H9 (cell line): ENCODE data around the gene CNOT4. TPM values are rescaled to one million over a fixed set of nuclear protein-coding genes. Genes with fewer than 3 reads are reported as not detected.

ENCODE experiments used
- DNase-seq: peaks from one replicate; pipeline ENCODE4 v3.0.0-alpha.2; 2017
- H2AFZ ChIP-seq: one replicate; pipeline ENCODE4 v1.6.1; 2013; ENCODE audit warnings: mild to moderate bottlenecking, low read length, control low read depth, moderate library complexity
- H2AK5ac ChIP-seq: 2 replicates; pipeline ENCODE4 v1.6.1; 2013; ENCODE audit warnings: low read length, control low read depth, mixed read lengths; ENCODE audit not compliant: insufficient read length
- H2BK120ac ChIP-seq: one replicate; pipeline ENCODE4 v1.6.1; 2013; ENCODE audit warnings: low read depth, mild to moderate bottlenecking, low read length, control low read depth, inconsistent platforms; ENCODE audit not compliant: poor library complexity, severe bottlenecking
- H2BK12ac ChIP-seq: 2 replicates; pipeline ENCODE4 v1.6.1; 2013; ENCODE audit warnings: low read length, control low read depth, mixed read lengths, low read depth; ENCODE audit not compliant: insufficient read length
- H2BK15ac ChIP-seq: 2 replicates; pipeline ENCODE4 v1.6.1; 2013; ENCODE audit warnings: low read depth, low read length, control low read depth
- H2BK20ac ChIP-seq: one replicate; pipeline ENCODE4 v1.6.1; 2013; ENCODE audit warnings: low read depth, mild to moderate bottlenecking, low read length, control low read depth, inconsistent platforms; ENCODE audit not compliant: poor library complexity, severe bottlenecking
- H2BK5ac ChIP-seq: 2 replicates; pipeline ENCODE4 v1.6.1; 2013; ENCODE audit warnings: low read length, control low read depth, mixed read lengths; ENCODE audit not compliant: insufficient read length
- H3K14ac ChIP-seq: 2 replicates; pipeline ENCODE4 v1.6.1; 2013; ENCODE audit warnings: low read length, control low read depth; ENCODE audit not compliant: insufficient read depth
- H3K18ac ChIP-seq: 2 replicates; pipeline ENCODE4 v1.6.1; 2013; ENCODE audit warnings: low read depth, mild to moderate bottlenecking, mixed read lengths, low read length, control low read depth; ENCODE audit not compliant: insufficient read length
- H3K23ac ChIP-seq: 2 replicates; pipeline ENCODE4 v1.6.1; 2013; ENCODE audit warnings: low read length, control low read depth, mixed read lengths, low read depth; ENCODE audit not compliant: insufficient read length
- H3K23me2 ChIP-seq: 2 replicates; pipeline ENCODE4 v1.6.1; 2013; ENCODE audit warnings: low read depth, mild to moderate bottlenecking, mixed read lengths, low read length, control low read depth; ENCODE audit not compliant: insufficient read length, poor library complexity, severe bottlenecking
- H3K27ac ChIP-seq: 2 replicates; pipeline ENCODE4 v1.5.1; 2013; ENCODE audit warnings: low read length, control low read depth, mixed read lengths, low read depth; ENCODE audit not compliant: insufficient read length
- H3K27me3 ChIP-seq: 2 replicates; pipeline ENCODE4 v1.6.1; 2013; ENCODE audit warnings: low read length, control low read depth, inconsistent platforms; ENCODE audit not compliant: insufficient read depth
- H3K4ac ChIP-seq: 2 replicates; pipeline ENCODE4 v1.6.1; 2013; ENCODE audit warnings: low read depth, mild to moderate bottlenecking, control low read depth, inconsistent platforms, low read length, moderate library complexity
- H3K4me1 ChIP-seq: 2 replicates; pipeline ENCODE4 v1.6.1; 2013; ENCODE audit warnings: low read length, control low read depth, inconsistent platforms; ENCODE audit not compliant: insufficient read depth
- H3K4me2 ChIP-seq: 2 replicates; pipeline ENCODE4 v1.6.1; 2013; ENCODE audit warnings: low read length, control low read depth, mixed read lengths; ENCODE audit not compliant: insufficient read length, insufficient read depth
- H3K56ac ChIP-seq: 2 replicates; pipeline ENCODE4 v1.6.1; 2013; ENCODE audit warnings: low read depth, mild to moderate bottlenecking, mixed read lengths, low read length, control low read depth; ENCODE audit not compliant: insufficient read length
- H3K79me1 ChIP-seq: 2 replicates; pipeline ENCODE4 v1.6.1; 2013; ENCODE audit warnings: low read depth, mild to moderate bottlenecking, moderate library complexity, low read length, control low read depth, inconsistent platforms; ENCODE audit not compliant: insufficient read depth, poor library complexity, severe bottlenecking
- H3K79me2 ChIP-seq: 2 replicates; pipeline ENCODE4 v1.6.1; 2013; ENCODE audit warnings: low read length, control low read depth, inconsistent platforms; ENCODE audit not compliant: insufficient read depth
- H3K9ac ChIP-seq: 2 replicates; pipeline ENCODE4 v1.6.1; 2013; ENCODE audit warnings: low read length, control low read depth, mixed read lengths; ENCODE audit not compliant: insufficient read length; ENCODE audit errors: extremely low read depth
- H3K9me3 ChIP-seq: one replicate; pipeline ENCODE4 v1.6.1; 2013; ENCODE audit warnings: low read depth, low read length, inconsistent platforms; ENCODE audit not compliant: control insufficient read depth
- H3T11ph ChIP-seq: one replicate; pipeline ENCODE4 v1.6.1; 2013; ENCODE audit warnings: mild to moderate bottlenecking, low read length, control low read depth, inconsistent platforms
- H4K20me1 ChIP-seq: one replicate; pipeline ENCODE4 v1.6.1; 2013; ENCODE audit not compliant: control insufficient read depth, insufficient read length, insufficient read depth
- H4K5ac ChIP-seq: 2 replicates; pipeline ENCODE4 v1.6.1; 2013; ENCODE audit warnings: low read depth, mild to moderate bottlenecking, mixed read lengths, low read length, control low read depth; ENCODE audit not compliant: insufficient read length
- H4K8ac ChIP-seq: replicated peaks from 2 replicates; pipeline ENCODE4 v1.6.1; 2013; ENCODE audit warnings: low read length, control low read depth, mixed read lengths, low read depth; ENCODE audit not compliant: insufficient read length
- H4K91ac ChIP-seq: 2 replicates; pipeline ENCODE4 v1.6.1; 2013; ENCODE audit warnings: low read depth, mild to moderate bottlenecking, moderate library complexity, mixed read lengths, low read length, control low read depth; ENCODE audit not compliant: insufficient read length
- H3K27ac Mint-ChIP-seq, 3 experiments: 2 replicates in 2 of 3; 3 replicates in 1 of 3; pipeline ENCODE4 v1.8.0; 2020 to 2021; ENCODE audit warnings: mixed read lengths in 3 of 3, mild to moderate bottlenecking in 1 of 3, moderate library complexity in 1 of 3
- H3K27me3 Mint-ChIP-seq: 2 replicates; pipeline ENCODE4 v1.8.0; 2021; ENCODE audit warnings: low read depth, mild to moderate bottlenecking, moderate library complexity, mixed read lengths
- H3K36me3 Mint-ChIP-seq, 3 experiments: 2 replicates in 2 of 3; 3 replicates in 1 of 3; pipeline ENCODE4 v1.8.0; 2020 to 2021; ENCODE audit warnings: low read depth in 3 of 3, mixed read lengths in 3 of 3; ENCODE audit not compliant: insufficient read depth in 1 of 3
- H3K4me1 Mint-ChIP-seq, 2 experiments: 2 replicates each; pipeline ENCODE4 v1.8.0; 2020; ENCODE audit warnings: mixed read lengths in 2 of 2
- H3K4me3 Mint-ChIP-seq, 2 experiments: 2 replicates in 1 of 2; 3 replicates in 1 of 2; pipeline ENCODE4 v1.8.0; 2020 to 2021; ENCODE audit warnings: mild to moderate bottlenecking in 2 of 2, mixed read lengths in 2 of 2, moderate library complexity in 1 of 2
- H3K9me3 Mint-ChIP-seq, 2 experiments: 2 replicates in 1 of 2; 3 replicates in 1 of 2; pipeline ENCODE4 v1.8.0; 2020; ENCODE audit warnings: mild to moderate bottlenecking in 2 of 2, mixed read lengths in 2 of 2, moderate library complexity in 1 of 2
- CTCF ChIP-seq: fragments of 200-600 bp; sonication (generic); conservative IDR thresholded peaks from 3 replicates; pipeline ENCODE4 v1.8.0; 2021; ENCODE audit warnings: antibody characterized with exemption, mild to moderate bottlenecking
- WGBS: extraction: QIAGEN DNeasy Blood & Tissue Kit; methylation state at CpG from one replicate; pipeline ENCODE4 v1.1.7; 2013; ENCODE audit warnings: missing lambda C conversion rate, low lambda C conversion rate, mixed read lengths; ENCODE audit not compliant: insufficient read length; ENCODE audit errors: extremely low coverage; 5-methylcytosine and 5-hydroxymethylcytosine counted together
- total RNA-seq: library from RNA; stranded (reverse); gene quantifications from 2 replicates; pipeline ENCODE4 v1.2.1, GENCODE V29; 2021

CNOT4 gene
- total RNA-seq, 1 experiment from 2014 or later, result 27.4 TPM

DNA sequence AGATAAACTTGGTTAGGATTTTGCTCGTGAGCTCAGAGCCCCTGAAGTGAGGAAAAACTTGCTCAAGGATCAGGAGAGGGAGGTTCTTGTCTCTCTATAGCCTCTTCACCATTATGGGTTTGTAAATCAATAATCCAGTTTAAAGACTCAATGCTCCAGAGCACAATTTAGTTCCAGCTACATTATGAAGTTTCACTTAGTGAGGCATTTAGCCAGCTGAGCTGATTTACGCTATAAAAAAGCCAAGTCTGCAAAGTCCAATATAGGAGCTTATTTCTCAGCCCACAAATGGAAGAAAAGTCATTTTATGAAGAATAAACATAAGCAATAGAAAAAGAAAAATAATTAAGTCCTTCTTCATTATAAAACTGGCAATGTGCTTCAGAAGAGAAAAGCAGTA, 145.7 kb downstream of the CNOT4 start:
- no peaks in the 10 kb centered on the region for H3K9me3 Mint-ChIP-seq
- H3K4me3 Mint-ChIP-seq, result no peak overlapping the region
- TF ChIP-seq CTCF, result no peak

More for the DNA sequence above, 145.7 kb downstream of the CNOT4 start:
- H4K20me1 ChIP-seq, result no peaks in the 10 kb centered on the region
- no peak overlapping the region for H3K4ac ChIP-seq
- no peak overlapping the region for H4K91ac ChIP-seq
- no peak overlapping the region for H2BK12ac ChIP-seq
- no peak overlapping the region for H3K27ac ChIP-seq
- no peak overlapping the region for H3K4me2 ChIP-seq
- H2BK5ac ChIP-seq, result no peak overlapping the region
- no peak overlapping the region for H3K14ac ChIP-seq
- H3K27me3 ChIP-seq, result no peaks in the 10 kb centered on the region
- WGBS, result no CpG with 5 or more reads among the region's 2 CpGs
- no peaks in the 10 kb centered on the region for H3K79me2 ChIP-seq
- no peak for DNase-seq
- H2BK20ac ChIP-seq, result no peak overlapping the region
- no peak overlapping the region for H2BK15ac ChIP-seq
- H3K27ac Mint-ChIP-seq, result no peak overlapping the region
- H3K56ac ChIP-seq, result no peak overlapping the region
- H3K4me1 Mint-ChIP-seq, result peaks cover 0 to 13% of the 10 kb centered on the region in 2 experiments
- H3K36me3 Mint-ChIP-seq, result peaks cover 14 to 15% (median 14%) of the 10 kb centered on the region in 3 experiments
- H3K9me3 ChIP-seq, result no peaks in the 10 kb centered on the region
- no peak overlapping the region for H4K8ac ChIP-seq
- no peak overlapping the region for H4K5ac ChIP-seq
- H2BK120ac ChIP-seq, result no peak overlapping the region
- no peak overlapping the region for H3K23ac ChIP-seq
- no peak overlapping the region for H3K18ac ChIP-seq
- H2AK5ac ChIP-seq, result no peak overlapping the region
- H3K79me1 ChIP-seq, result no peaks in the 10 kb centered on the region
- no peak overlapping the region for H2AFZ ChIP-seq
- no peaks in the 10 kb centered on the region for H3K4me1 ChIP-seq
- no peak overlapping the region for H3K9ac ChIP-seq
- no peak overlapping the region for H3T11ph ChIP-seq
- no peaks in the 10 kb centered on the region for H3K23me2 ChIP-seq
- no peaks in the 10 kb centered on the region for H3K27me3 Mint-ChIP-seq
